ENCODE data around the gene XYLT1.

The XYLT1 gene

DNA sequence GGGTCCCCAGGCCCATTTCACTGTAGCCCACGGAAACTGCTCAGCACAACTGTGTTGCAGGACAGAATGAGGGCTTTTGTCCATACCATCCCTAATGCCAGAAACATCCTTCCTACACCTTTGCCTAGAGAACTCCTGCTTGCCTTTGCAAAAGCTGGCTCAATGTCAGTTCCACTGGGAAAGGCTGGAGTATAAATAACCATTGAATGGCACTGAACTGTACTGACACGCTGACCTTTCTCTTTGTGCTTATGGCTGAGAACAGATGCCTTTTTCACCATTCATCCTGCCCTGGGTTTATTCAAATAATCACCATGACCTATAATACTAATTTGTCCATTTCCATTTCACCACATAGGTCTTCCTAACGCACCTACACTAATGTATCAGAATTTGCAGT lies 300.3 kb downstream of the XYLT1 start:
- DNase-seq = no peak
- Histone ChIP-seq H3K27me3 (ENCODE audit: insufficient read depth, low read depth, severe bottlenecking) (no peaks in the 10 kb centered on the region), H3K36me3 (no peaks in the 10 kb centered on the region), H3K4me3 (ENCODE audit: low read depth, low read length) (no peak overlapping the region), H3K27ac (no peak overlapping the region), H3K9me3 (ENCODE audit: severe bottlenecking) (no peaks in the 10 kb centered on the region)
- TF ChIP-seq, protein P1, sequence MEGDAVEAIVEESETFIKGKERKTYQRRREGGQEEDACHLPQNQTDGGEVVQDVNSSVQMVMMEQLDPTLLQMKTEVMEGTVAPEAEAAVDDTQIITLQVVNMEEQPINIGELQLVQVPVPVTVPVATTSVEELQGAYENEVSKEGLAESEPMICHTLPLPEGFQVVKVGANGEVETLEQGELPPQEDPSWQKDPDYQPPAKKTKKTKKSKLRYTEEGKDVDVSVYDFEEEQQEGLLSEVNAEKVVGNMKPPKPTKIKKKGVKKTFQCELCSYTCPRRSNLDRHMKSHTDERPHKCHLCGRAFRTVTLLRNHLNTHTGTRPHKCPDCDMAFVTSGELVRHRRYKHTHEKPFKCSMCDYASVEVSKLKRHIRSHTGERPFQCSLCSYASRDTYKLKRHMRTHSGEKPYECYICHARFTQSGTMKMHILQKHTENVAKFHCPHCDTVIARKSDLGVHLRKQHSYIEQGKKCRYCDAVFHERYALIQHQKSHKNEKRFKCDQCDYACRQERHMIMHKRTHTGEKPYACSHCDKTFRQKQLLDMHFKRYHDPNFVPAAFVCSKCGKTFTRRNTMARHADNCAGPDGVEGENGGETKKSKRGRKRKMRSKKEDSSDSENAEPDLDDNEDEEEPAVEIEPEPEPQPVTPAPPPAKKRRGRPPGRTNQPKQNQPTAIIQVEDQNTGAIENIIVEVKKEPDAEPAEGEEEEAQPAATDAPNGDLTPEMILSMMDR (IDR thresholded peaks at IDR 0.05; ENCODE audit: low read depth, low read length) = no peak

GRCh38 chr16:17168181-17168580 lies 302.6 kb downstream of the XYLT1 start:
- H3K27ac ChIP-seq = no peak overlapping the region
- TF ChIP-seq, protein P1 (IDR thresholded peaks at IDR 0.05; ENCODE audit: low read depth, low read length) = no peak
- no peak overlapping the region for H3K4me3 ChIP-seq (ENCODE audit: low read depth, low read length)
- H3K36me3 ChIP-seq = no peaks in the 10 kb centered on the region
- H3K27me3 ChIP-seq (ENCODE audit: insufficient read depth, low read depth, severe bottlenecking) = no peaks in the 10 kb centered on the region
- no peak for DNase-seq
- H3K9me3 ChIP-seq (ENCODE audit: severe bottlenecking) = no peaks in the 10 kb centered on the region

DNA sequence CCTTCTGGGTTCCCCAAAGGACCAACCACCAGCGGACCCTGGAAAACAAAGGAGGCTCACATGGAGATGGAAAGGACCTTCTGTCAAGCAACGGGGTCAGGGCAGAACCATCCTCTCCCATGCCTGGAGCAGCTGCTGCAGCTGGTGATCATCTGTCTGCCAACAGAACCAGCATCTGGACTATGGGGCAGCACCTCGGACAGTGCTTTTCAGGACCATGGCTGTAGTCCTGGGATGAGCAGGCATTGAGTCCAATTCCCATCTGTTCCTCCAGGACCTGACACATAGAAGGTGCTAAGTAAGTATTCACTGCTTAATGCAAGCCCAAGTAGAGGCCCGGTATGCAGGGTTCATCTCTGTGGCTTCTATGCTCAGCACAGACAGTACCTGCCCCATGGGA lies 304.7 kb downstream of the XYLT1 start:
- no peak for DNase-seq
- Histone ChIP-seq H3K27me3 (ENCODE audit: insufficient read depth, low read depth, severe bottlenecking) (no peaks in the 10 kb centered on the region), H3K9me3 (ENCODE audit: severe bottlenecking) (no peaks in the 10 kb centered on the region), H3K27ac (no peak overlapping the region), H3K36me3 (no peaks in the 10 kb centered on the region), H3K4me3 (ENCODE audit: low read depth, low read length) (no peak overlapping the region)
- TF ChIP-seq, protein P1 (IDR thresholded peaks at IDR 0.05; ENCODE audit: low read depth, low read length) = no peak

GRCh38 chr16:17162560-17162959 lies 308.2 kb downstream of the XYLT1 start:
- Histone ChIP-seq H3K27ac (no peak overlapping the region), H3K36me3 (no peaks in the 10 kb centered on the region), H3K9me3 (ENCODE audit: severe bottlenecking) (no peaks in the 10 kb centered on the region), H3K4me3 (ENCODE audit: low read depth, low read length) (no peak overlapping the region), H3K27me3 (ENCODE audit: insufficient read depth, low read depth, severe bottlenecking) (no peaks in the 10 kb centered on the region)
- no peak for DNase-seq
- TF ChIP-seq, protein P1 (IDR thresholded peaks at IDR 0.05; ENCODE audit: low read depth, low read length) = no peak

DNA sequence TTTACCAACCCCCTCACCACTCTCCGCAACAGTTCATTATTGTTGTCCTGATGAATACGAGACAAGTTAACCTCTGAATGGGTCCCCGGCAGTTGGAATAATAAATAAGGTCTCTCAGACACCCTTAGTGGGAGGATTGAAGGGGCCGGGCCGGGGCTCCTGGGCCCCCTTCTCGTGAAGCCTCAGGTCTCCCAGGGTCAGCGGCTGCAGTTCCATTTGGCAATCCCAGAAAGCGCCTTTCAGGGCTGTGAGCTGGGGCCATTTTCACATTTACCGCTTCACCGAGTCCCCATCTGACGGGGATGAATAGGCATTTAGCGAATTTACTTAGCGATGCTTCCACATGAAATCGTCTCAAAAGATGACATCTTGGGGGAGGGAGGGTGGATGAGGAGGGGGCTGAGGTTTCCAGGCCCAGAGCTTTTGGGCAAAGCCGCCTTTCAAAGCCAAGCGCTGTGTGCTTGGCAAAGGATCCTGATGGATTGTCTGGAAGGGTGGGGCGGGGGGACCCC lies 309.8 kb downstream of the XYLT1 start:
- DNase-seq = no peak
- TF ChIP-seq, protein P1 (IDR thresholded peaks at IDR 0.05; ENCODE audit: low read depth, low read length) = no peak
- Histone ChIP-seq H3K9me3 (ENCODE audit: severe bottlenecking) (no peaks in the 10 kb centered on the region), H3K27me3 (ENCODE audit: insufficient read depth, low read depth, severe bottlenecking) (no peaks in the 10 kb centered on the region), H3K36me3 (no peaks in the 10 kb centered on the region), H3K4me3 (ENCODE audit: low read depth, low read length) (no peak overlapping the region), H3K27ac (no peak overlapping the region)

GRCh38 chr16:17160285-17160853 lies 310.4 kb downstream of the XYLT1 start:
- Histone ChIP-seq H3K27me3 (ENCODE audit: insufficient read depth, low read depth, severe bottlenecking) (no peaks in the 10 kb centered on the region), H3K9me3 (ENCODE audit: severe bottlenecking) (no peaks in the 10 kb centered on the region), H3K36me3 (no peaks in the 10 kb centered on the region), H3K4me3 (ENCODE audit: low read depth, low read length) (no peak overlapping the region), H3K27ac (no peak overlapping the region)
- TF ChIP-seq, protein P1 (IDR thresholded peaks at IDR 0.05; ENCODE audit: low read depth, low read length) = no peak
- no peak for DNase-seq

Data from WERI-Rb-1 (cell line).